ENCODE measurements around the gene RILPL2.
"Not testable (repeated sequence)": the region's sequence is repeated elsewhere in the genome, so short reads cannot be mapped to it uniquely, and the experiment has no call there.

The RILPL2 gene

GRCh38 chr12:123427036-123427769 lies 9.3 kb downstream of the RILPL2 start:
- Histone ChIP-seq H3K4me1 (no peaks in the 10 kb centered on the region), H3K27ac (no peak overlapping the region), H3K9me3 (ENCODE audit: control insufficient read depth, low read length) (no peaks in the 10 kb centered on the region), H3K79me2 (no peaks in the 10 kb centered on the region), H3K4me3 (ENCODE audit: low read depth, low read length) (no peak overlapping the region), H3K4me2 (ENCODE audit: low read length) (no peak overlapping the region), H3K36me3 (ENCODE audit: control insufficient read depth, insufficient read depth, low read length) (no peaks in the 10 kb centered on the region), H3K9ac (no peak overlapping the region), H3K27me3 (ENCODE audit: control insufficient read depth, insufficient read depth, low read length) (no peaks in the 10 kb centered on the region), H2AFZ (no peak overlapping the region)
- TF ChIP-seq CTCF (IDR thresholded peaks at IDR 0.05): no peak

GRCh38 chr12:123421314-123421713 lies 15.2 kb downstream of the RILPL2 start:
- H3K4me3 ChIP-seq (ENCODE audit: low read depth, low read length): no peak overlapping the region
- no peaks in the 10 kb centered on the region for H3K36me3 ChIP-seq (ENCODE audit: control insufficient read depth, insufficient read depth, low read length)
- no peak overlapping the region for H3K27ac ChIP-seq
- H3K27me3 ChIP-seq (ENCODE audit: control insufficient read depth, insufficient read depth, low read length): no peaks in the 10 kb centered on the region
- no peaks in the 10 kb centered on the region for H3K79me2 ChIP-seq
- no peak overlapping the region for H3K4me2 ChIP-seq (ENCODE audit: low read length)
- no peaks in the 10 kb centered on the region for H3K4me1 ChIP-seq
- H3K9ac ChIP-seq: no peak overlapping the region
- no peaks in the 10 kb centered on the region for H3K9me3 ChIP-seq (ENCODE audit: control insufficient read depth, low read length)
- no peak for TF ChIP-seq CTCF (IDR thresholded peaks at IDR 0.05)
- H2AFZ ChIP-seq: no peak overlapping the region

- H3K36me3 ChIP-seq (ENCODE audit: control insufficient read depth, insufficient read depth, low read length): no peaks in the 10 kb centered on the region
- H3K9ac ChIP-seq: no peak overlapping the region
- H3K27ac ChIP-seq: no peak overlapping the region
- no peak overlapping the region for H3K4me3 ChIP-seq (ENCODE audit: low read depth, low read length)
- H3K4me1 ChIP-seq: no peaks in the 10 kb centered on the region
- H2AFZ ChIP-seq: no peak overlapping the region
- no peaks in the 10 kb centered on the region for H3K79me2 ChIP-seq
- no peaks in the 10 kb centered on the region for H3K9me3 ChIP-seq (ENCODE audit: control insufficient read depth, low read length)
- H3K27me3 ChIP-seq (ENCODE audit: control insufficient read depth, insufficient read depth, low read length): no peaks in the 10 kb centered on the region
- H3K4me2 ChIP-seq (ENCODE audit: low read length): no peak overlapping the region
- TF ChIP-seq CTCF (IDR thresholded peaks at IDR 0.05): no peak
These were observed 26.5 kb downstream of the RILPL2 start for GRCh38 chr12:123410041-123410412.

- H3K4me3 ChIP-seq (ENCODE audit: low read depth, low read length); H3K9me3 ChIP-seq (ENCODE audit: control insufficient read depth, low read length); H3K27me3 ChIP-seq (ENCODE audit: control insufficient read depth, insufficient read depth, low read length); H3K27ac ChIP-seq; H3K4me2 ChIP-seq (ENCODE audit: low read length); H3K9ac ChIP-seq; H2AFZ ChIP-seq; H3K4me1 ChIP-seq; H3K36me3 ChIP-seq (ENCODE audit: control insufficient read depth, insufficient read depth, low read length); H3K79me2 ChIP-seq: not testable (repeated sequence)
These were observed 27.0 kb downstream of the RILPL2 start for GRCh38 chr12:123409284-123410040.

- H3K79me2 ChIP-seq; H3K9ac ChIP-seq; H3K27me3 ChIP-seq (ENCODE audit: control insufficient read depth, insufficient read depth, low read length); H3K27ac ChIP-seq; H3K4me2 ChIP-seq (ENCODE audit: low read length); H3K9me3 ChIP-seq (ENCODE audit: control insufficient read depth, low read length); H2AFZ ChIP-seq; H3K36me3 ChIP-seq (ENCODE audit: control insufficient read depth, insufficient read depth, low read length); H3K4me3 ChIP-seq (ENCODE audit: low read depth, low read length); H3K4me1 ChIP-seq: not testable (repeated sequence)
These were observed 27.9 kb downstream of the RILPL2 start for GRCh38 chr12:123408619-123409018.

GRCh38 chr12:123407934-123408333 lies 28.6 kb downstream of the RILPL2 start:
- H3K9ac ChIP-seq; H3K27ac ChIP-seq; H3K4me3 ChIP-seq (ENCODE audit: low read depth, low read length); H3K4me1 ChIP-seq; H2AFZ ChIP-seq; H3K27me3 ChIP-seq (ENCODE audit: control insufficient read depth, insufficient read depth, low read length); H3K4me2 ChIP-seq (ENCODE audit: low read length); H3K9me3 ChIP-seq (ENCODE audit: control insufficient read depth, low read length); H3K36me3 ChIP-seq (ENCODE audit: control insufficient read depth, insufficient read depth, low read length); H3K79me2 ChIP-seq: not testable (repeated sequence)

GRCh38 chr12:123407269-123407668 lies 29.2 kb downstream of the RILPL2 start:
- H3K36me3 ChIP-seq (ENCODE audit: control insufficient read depth, insufficient read depth, low read length); H3K27me3 ChIP-seq (ENCODE audit: control insufficient read depth, insufficient read depth, low read length); H3K9ac ChIP-seq; H3K4me1 ChIP-seq; H3K79me2 ChIP-seq; H3K4me2 ChIP-seq (ENCODE audit: low read length); H3K9me3 ChIP-seq (ENCODE audit: control insufficient read depth, low read length); H2AFZ ChIP-seq; H3K27ac ChIP-seq; H3K4me3 ChIP-seq (ENCODE audit: low read depth, low read length): not testable (repeated sequence)
